Muscle of leg (tissue), 11 donors: ENCODE measurements around the gene CALML3. TPM values are rescaled to one million over a fixed set of nuclear protein-coding genes. Genes with fewer than 3 reads are reported as not detected.

Source experiments
- DNase-seq: peaks from one replicate; pipeline ENCODE4 v3.0.0; 2013
- H3K27ac ChIP-seq: one replicate; pipeline ENCODE4 v1.5.1; 2013; ENCODE audit warnings: mild to moderate bottlenecking, low read length, control low read depth
- H3K27me3 ChIP-seq: one replicate; pipeline ENCODE4 v1.6.1; 2013; ENCODE audit warnings: low read length; ENCODE audit not compliant: control insufficient read depth, insufficient read depth
- H3K36me3 ChIP-seq: one replicate; pipeline ENCODE4 v1.6.1; 2013; ENCODE audit warnings: low read length; ENCODE audit not compliant: control insufficient read depth, insufficient read depth
- H3K4me1 ChIP-seq: one replicate; pipeline ENCODE4 v1.6.1; 2013; ENCODE audit warnings: low read length; ENCODE audit not compliant: control insufficient read depth, insufficient read depth
- H3K4me3 ChIP-seq: one replicate; pipeline ENCODE4 v1.5.1; 2013; ENCODE audit warnings: low read length, control low read depth
- H3K9me3 ChIP-seq: replicated peaks from 2 replicates; pipeline ENCODE4 v1.6.1; 2013; ENCODE audit warnings: low read depth, low read length; ENCODE audit not compliant: control insufficient read depth
- WGBS: methylation state at CpG from one replicate; pipeline ENCODE4 v1.1.5; 2013; ENCODE audit warnings: missing lambda C conversion rate; ENCODE audit not compliant: insufficient coverage; 5-methylcytosine and 5-hydroxymethylcytosine counted together
- polyA plus RNA-seq, 8 donors: library from polyadenylated mRNA; unstranded; fragments of 120-200 nt; gene quantifications; one replicate each; pipeline versions ENCODE4 v1.2.1 to v1.2.3, GENCODE V29; 2013; ENCODE audit warnings: inconsistent platforms in 1 of 8, low replicate concordance in 1 of 8; ENCODE audit not compliant: insufficient read length in 8 of 8, insufficient read depth in 1 of 8
- total RNA-seq: library from RNA; stranded (reverse); fragments of 120-200 nt; gene quantifications from one replicate; pipeline ENCODE4 v1.2.4, GENCODE V29; 2013

The CALML3 gene
- total and polyA plus RNA-seq, 9 donors: 0.09 to 0.79 (median 0.33) TPM; not detected in 1

GRCh38 chr10:5481121-5481520, 43.6 kb upstream of the CALML3 start:
- H3K27me3 ChIP-seq: no peaks in the 10 kb centered on the region
- H3K4me1 ChIP-seq: peaks cover 41% of the 10 kb centered on the region
- DNase-seq: no peak
- WGBS: 69% methylated on average over 11 of the region's 12 CpGs
- no peaks in the 10 kb centered on the region for H3K36me3 ChIP-seq
- H3K27ac ChIP-seq: no peak overlapping the region
- H3K9me3 ChIP-seq: no peaks in the 10 kb centered on the region
- no peak overlapping the region for H3K4me3 ChIP-seq

- peaks cover 48% of the 10 kb centered on the region for H3K4me1 ChIP-seq
- no peaks in the 10 kb centered on the region for H3K36me3 ChIP-seq
- H3K4me3 ChIP-seq: no peak overlapping the region
- no peaks in the 10 kb centered on the region for H3K27me3 ChIP-seq
- H3K27ac ChIP-seq: no peak overlapping the region
- DNase-seq: no peak
- 95% methylated on average over 9 of the region's 9 CpGs for WGBS
- no peaks in the 10 kb centered on the region for H3K9me3 ChIP-seq
These were observed 42.7 kb upstream of the CALML3 start for GRCh38 chr10:5482016-5482415.

- no peak for DNase-seq
- H3K4me1 ChIP-seq: peaks cover 29% of the 10 kb centered on the region
- 30% methylated on average over 1 of the region's 3 CpGs for WGBS
- no peak overlapping the region for H3K4me3 ChIP-seq
- no peaks in the 10 kb centered on the region for H3K27me3 ChIP-seq
- no peaks in the 10 kb centered on the region for H3K36me3 ChIP-seq
- no peaks in the 10 kb centered on the region for H3K9me3 ChIP-seq
- H3K27ac ChIP-seq: no peak overlapping the region
These were observed 40.6 kb upstream of the CALML3 start for GRCh38 chr10:5484205-5484604.

GRCh38 chr10:5485290-5485689, 39.5 kb upstream of the CALML3 start:
- DNase-seq: no peak
- Histone ChIP-seq H3K4me1 (peaks cover 25% of the 10 kb centered on the region), H3K9me3 (no peaks in the 10 kb centered on the region), H3K4me3 (no peak overlapping the region), H3K27me3 (no peaks in the 10 kb centered on the region), H3K27ac (no peak overlapping the region), H3K36me3 (no peaks in the 10 kb centered on the region)
- 82% methylated on average over 10 of the region's 14 CpGs for WGBS

GRCh38 chr10:5485948-5486852, 38.6 kb upstream of the CALML3 start:
- Histone ChIP-seq H3K27me3 (no peaks in the 10 kb centered on the region), H3K27ac (peak overlapping the region; percentile 31), H3K4me1 (peaks cover 20% of the 10 kb centered on the region), H3K4me3 (no peak overlapping the region), H3K36me3 (no peaks in the 10 kb centered on the region), H3K9me3 (no peaks in the 10 kb centered on the region)
- WGBS: 51% methylated on average over 7 of the region's 13 CpGs
- DNase-seq: peak; percentile 38

GRCh38 chr10:5486853-5487235, 37.9 kb upstream of the CALML3 start:
- peaks cover 20% of the 10 kb centered on the region for H3K4me1 ChIP-seq
- no peaks in the 10 kb centered on the region for H3K36me3 ChIP-seq
- no peak for DNase-seq
- H3K4me3 ChIP-seq: no peak overlapping the region
- H3K27ac ChIP-seq: peak overlapping the region; percentile 31
- WGBS: 57% methylated on average over 9 of the region's 9 CpGs
- H3K9me3 ChIP-seq: no peaks in the 10 kb centered on the region
- no peaks in the 10 kb centered on the region for H3K27me3 ChIP-seq

- H3K36me3 ChIP-seq: no peaks in the 10 kb centered on the region
- 81% methylated on average over 22 of the region's 27 CpGs for WGBS
- DNase-seq: no peak
These were observed 36.2 kb upstream of the CALML3 start for GRCh38 chr10:5488272-5489161.

GRCh38 chr10:5490032-5490431, 34.7 kb upstream of the CALML3 start:
- H3K4me1 ChIP-seq: peaks cover 20% of the 10 kb centered on the region
- H3K9me3 ChIP-seq: peaks cover 9% of the 10 kb centered on the region
- H3K27ac ChIP-seq: no peak overlapping the region
- H3K4me3 ChIP-seq: no peak overlapping the region
- H3K36me3 ChIP-seq: no peaks in the 10 kb centered on the region
- DNase-seq: no peak
- no peaks in the 10 kb centered on the region for H3K27me3 ChIP-seq
- no CpG with 5 or more reads among the region's 4 CpGs for WGBS

More at GRCh38 chr10:5488272-5489161, 36.2 kb upstream of the CALML3 start:
- Histone ChIP-seq H3K9me3 (peaks cover 9% of the 10 kb centered on the region), H3K27ac (no peak overlapping the region), H3K27me3 (no peaks in the 10 kb centered on the region), H3K4me3 (no peak overlapping the region), H3K4me1 (peaks cover 20% of the 10 kb centered on the region)

- peaks cover 12% of the 10 kb centered on the region for H3K4me1 ChIP-seq
- H3K4me3 ChIP-seq: no peak overlapping the region
- H3K9me3 ChIP-seq: peaks cover 9% of the 10 kb centered on the region
- whole genome bisulfite sequencing: 84% methylated on average over 10 of the region's 10 CpGs
- no peaks in the 10 kb centered on the region for H3K27me3 ChIP-seq
- no peak for DNase-seq
- no peak overlapping the region for H3K27ac ChIP-seq
- no peaks in the 10 kb centered on the region for H3K36me3 ChIP-seq
These were observed 33.9 kb upstream of the CALML3 start for GRCh38 chr10:5490698-5491464.
